Neural cell (in vitro differentiated cells): ENCODE measurements around the gene ILF3. TPM values are rescaled to one million over a fixed set of nuclear protein-coding genes. Genes with fewer than 3 reads are reported as not detected.

ENCODE experiments used
- H2AFZ ChIP-seq: fragments of 200-600, 300-800 bp; sonication (generic), shearing (Covaris generic); 2 replicates; pipeline ENCODE4 v1.6.0; 2014; ENCODE audit warnings: low read depth, mild to moderate bottlenecking, antibody characterized with exemption, low read length, moderate library complexity
- H3F3A ChIP-seq: fragments of 200-600 bp; shearing (Covaris generic); 2 replicates; pipeline ENCODE4 v1.6.1; 2016; ENCODE audit warnings: mild to moderate bottlenecking, moderate library complexity, mixed read lengths, antibody characterized with exemption, low read length; ENCODE audit not compliant: insufficient read depth, poor library complexity, severe bottlenecking
- H3K27ac ChIP-seq: fragments of 200-600, 300-800 bp; sonication (generic), shearing (Covaris generic); 2 replicates; pipeline ENCODE4 v1.5.1; 2014; ENCODE audit warnings: mild to moderate bottlenecking, low read length, moderate library complexity
- H3K27me3 ChIP-seq: fragments of 300-800, 200-600 bp; sonication (generic), shearing (Covaris generic); 2 replicates; pipeline ENCODE4 v1.6.0; 2014; ENCODE audit warnings: mild to moderate bottlenecking, low read depth, low read length, moderate library complexity; ENCODE audit not compliant: insufficient read depth
- H3K36me3 ChIP-seq: fragments of 300-800, 200-600 bp; sonication (generic), shearing (Covaris generic); 2 replicates; pipeline ENCODE4 v1.5.1; 2014; ENCODE audit warnings: mild to moderate bottlenecking, antibody characterized with exemption, low read length, moderate library complexity; ENCODE audit not compliant: insufficient read depth
- H3K4me2 ChIP-seq: fragments of 300-800, 200-600 bp; sonication (generic), shearing (Covaris generic); 2 replicates; pipeline ENCODE4 v1.6.0; 2014; ENCODE audit warnings: mild to moderate bottlenecking, low read length
- H3K4me3 ChIP-seq: fragments of 300-800, 200-600 bp; sonication (generic), shearing (Covaris generic); 2 replicates; pipeline ENCODE4 v1.5.1; 2014; ENCODE audit warnings: mild to moderate bottlenecking, low read length, moderate library complexity
- H3K79me2 ChIP-seq: fragments of 200-600 bp; shearing (Covaris generic); replicated peaks from 2 replicates; pipeline ENCODE4 v1.6.0; 2014; ENCODE audit warnings: mild to moderate bottlenecking, low read length, moderate library complexity; ENCODE audit not compliant: insufficient read depth
- H3K9ac ChIP-seq: fragments of 300-800, 200-600 bp; sonication (generic), shearing (Covaris generic); 2 replicates; pipeline ENCODE4 v1.6.1; 2016; ENCODE audit warnings: mild to moderate bottlenecking, low read length, mixed read lengths
- H3K9me2 ChIP-seq: fragments of 200-600 bp; shearing (Covaris generic); 2 replicates; pipeline ENCODE4 v1.6.1; 2016; ENCODE audit warnings: mild to moderate bottlenecking, low read length, mixed read lengths; ENCODE audit not compliant: insufficient read depth
- H3K9me3 ChIP-seq: fragments of 200-600, 300-800 bp; sonication (generic), shearing (Covaris generic); 2 replicates; pipeline ENCODE4 v1.6.1; 2016; ENCODE audit warnings: mild to moderate bottlenecking, mixed run types, low read length, moderate library complexity, mixed read lengths
- H4K20me1 ChIP-seq: fragments of 200-600 bp; shearing (Covaris generic); 2 replicates; pipeline ENCODE4 v1.6.1; 2016; ENCODE audit warnings: mild to moderate bottlenecking, mixed run types; ENCODE audit not compliant: insufficient read depth
- CTCF ChIP-seq: fragments of 450-650 bp; IDR thresholded peaks from 2 replicates; pipeline ENCODE4 v1.5.1; 2014; ENCODE audit warnings: antibody characterized with exemption, mild to moderate bottlenecking, moderate library complexity; ENCODE audit not compliant: poor library complexity, severe bottlenecking
- EP300 ChIP-seq: fragments of 450-650 bp; conservative IDR thresholded peaks from 2 replicates; pipeline ENCODE4 v1.6.1; 2014; ENCODE audit warnings: antibody characterized with exemption, mild to moderate bottlenecking, moderate library complexity; ENCODE audit not compliant: poor library complexity, severe bottlenecking
- EZH2 ChIP-seq: fragments of 200-600, 300-800 bp; shearing (Covaris generic), sonication (generic); IDR thresholded peaks from 2 replicates; pipeline ENCODE4 v1.6.1; 2014; ENCODE audit warnings: antibody characterized with exemption, low read length, borderline replicate concordance, mild to moderate bottlenecking; ENCODE audit not compliant: insufficient read depth, poor library complexity, severe bottlenecking
- MXI1 ChIP-seq: fragments of 450-650 bp; conservative IDR thresholded peaks from 2 replicates; pipeline ENCODE4 v1.6.1; 2014; ENCODE audit warnings: antibody characterized with exemption, mild to moderate bottlenecking; ENCODE audit not compliant: poor library complexity, severe bottlenecking
- POLR2AphosphoS5 ChIP-seq: IDR thresholded peaks from 2 replicates; pipeline ENCODE4 v1.6.1; 2012
- RAD21 ChIP-seq: fragments of 450-650 bp; conservative IDR thresholded peaks from 2 replicates; pipeline ENCODE4 v1.6.1; 2014; ENCODE audit warnings: antibody characterized with exemption, mild to moderate bottlenecking, moderate library complexity
- REST ChIP-seq: IDR thresholded peaks from 2 replicates; pipeline ENCODE4 v1.6.1; 2012; ENCODE audit warnings: borderline replicate concordance
- SMC3 ChIP-seq: fragments of 450-650 bp; conservative IDR thresholded peaks from 2 replicates; pipeline ENCODE4 v1.6.1; 2014; ENCODE audit warnings: antibody characterized with exemption, mild to moderate bottlenecking, moderate library complexity; ENCODE audit not compliant: poor library complexity
- TAF1 ChIP-seq: IDR thresholded peaks from 2 replicates; pipeline ENCODE4 v1.6.1; 2012; ENCODE audit warnings: low read depth
- polyA plus RNA-seq: library from polyadenylated mRNA; depleted of rRNA; stranded (reverse); fragments of >200 nt; gene quantifications from 2 replicates; pipeline ENCODE4 v1.2.3, GENCODE V29; 2014

ILF3 gene
- polyA plus RNA-seq, 1 donor from 2014 or later, result 464 TPM

DNA sequence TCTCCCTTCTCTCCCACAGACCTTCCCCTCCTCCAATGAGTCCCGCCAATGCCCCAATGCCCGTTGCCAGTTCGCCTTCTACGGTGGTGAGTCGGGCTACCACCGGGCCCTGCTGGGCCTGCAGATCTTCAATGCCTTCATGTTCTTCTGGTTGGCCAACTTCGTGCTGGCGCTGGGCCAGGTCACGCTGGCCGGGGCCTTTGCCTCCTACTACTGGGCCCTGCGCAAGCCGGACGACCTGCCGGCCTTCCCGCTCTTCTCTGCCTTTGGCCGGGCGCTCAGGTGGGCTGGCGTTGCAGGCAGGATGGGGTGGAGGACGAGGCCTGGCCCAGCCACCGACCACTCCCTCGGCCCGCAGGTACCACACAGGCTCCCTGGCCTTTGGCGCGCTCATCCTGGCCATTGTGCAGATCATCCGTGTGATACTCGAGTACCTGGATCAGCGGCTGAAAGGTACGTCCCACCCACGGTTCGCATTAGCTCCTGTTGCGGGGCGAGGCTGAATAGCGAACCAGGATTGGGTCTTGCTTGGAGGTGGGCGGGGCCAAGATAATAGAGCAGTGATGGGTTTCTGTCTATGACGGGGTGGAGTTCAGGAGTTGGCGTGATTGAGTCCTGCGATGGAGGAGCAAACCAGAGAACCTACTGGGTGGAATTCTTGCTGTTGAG is 17.7 kb upstream of the ILF3 start:
- Histone ChIP-seq H3K27me3 (no peaks in the 10 kb centered on the region), H3F3A (no peaks in the 10 kb centered on the region), H3K9ac (no peak overlapping the region), H3K9me2 (no peaks in the 10 kb centered on the region), H3K4me2 (no peak overlapping the region), H3K36me3 (no peaks in the 10 kb centered on the region), H3K9me3 (no peaks in the 10 kb centered on the region), H3K4me3 (no peak overlapping the region), H4K20me1 (no peaks in the 10 kb centered on the region), H2AFZ (no peak overlapping the region), H3K27ac (no peak overlapping the region), H3K79me2 (no peaks in the 10 kb centered on the region)
- no peak for TF ChIP-seq TAF1
- TF ChIP-seq POLR2AphosphoS5, result no peak
- TF ChIP-seq MXI1, result no peak
- TF ChIP-seq SMC3, result no peak
- TF ChIP-seq EP300, result no peak
- no peak for TF ChIP-seq RAD21
- no peak for TF ChIP-seq REST
- no peak for TF ChIP-seq EZH2

GRCh38 chr19:10637894-10638293 is 16.3 kb upstream of the ILF3 start:
- TF ChIP-seq MXI1 (no peak), TAF1 (no peak), EP300 (no peak), SMC3 (no peak), REST (no peak), CTCF (no peak), RAD21 (no peak), POLR2AphosphoS5 (no peak), EZH2 (no peak)
- no peaks in the 10 kb centered on the region for H3K79me2 ChIP-seq
- H3F3A ChIP-seq, result no peaks in the 10 kb centered on the region
- H2AFZ ChIP-seq, result no peak overlapping the region
- no peaks in the 10 kb centered on the region for H3K27me3 ChIP-seq
- no peak overlapping the region for H3K9ac ChIP-seq
- no peak overlapping the region for H3K4me2 ChIP-seq
- H3K9me3 ChIP-seq, result no peaks in the 10 kb centered on the region
- no peaks in the 10 kb centered on the region for H3K36me3 ChIP-seq
- H4K20me1 ChIP-seq, result no peaks in the 10 kb centered on the region
- no peak overlapping the region for H3K27ac ChIP-seq
- H3K4me3 ChIP-seq, result no peak overlapping the region
- H3K9me2 ChIP-seq, result no peaks in the 10 kb centered on the region
